Iris pigment epithelial cell (primary cell): ENCODE measurements around the gene TMA7.

ENCODE experiments used
- DNase-seq: peaks from one replicate; pipeline ENCODE4 v3.0.0-alpha.2; 2011; ENCODE audit warnings: low read depth

Gene TMA7

GRCh38 chr3:48409291-48410201 lies 30.5 kb upstream of the TMA7 start:
- no peak for DNase-seq

- no peak for DNase-seq
Observed at GRCh38 chr3:48410205-48411040, 29.6 kb upstream of the TMA7 start.

DNA sequence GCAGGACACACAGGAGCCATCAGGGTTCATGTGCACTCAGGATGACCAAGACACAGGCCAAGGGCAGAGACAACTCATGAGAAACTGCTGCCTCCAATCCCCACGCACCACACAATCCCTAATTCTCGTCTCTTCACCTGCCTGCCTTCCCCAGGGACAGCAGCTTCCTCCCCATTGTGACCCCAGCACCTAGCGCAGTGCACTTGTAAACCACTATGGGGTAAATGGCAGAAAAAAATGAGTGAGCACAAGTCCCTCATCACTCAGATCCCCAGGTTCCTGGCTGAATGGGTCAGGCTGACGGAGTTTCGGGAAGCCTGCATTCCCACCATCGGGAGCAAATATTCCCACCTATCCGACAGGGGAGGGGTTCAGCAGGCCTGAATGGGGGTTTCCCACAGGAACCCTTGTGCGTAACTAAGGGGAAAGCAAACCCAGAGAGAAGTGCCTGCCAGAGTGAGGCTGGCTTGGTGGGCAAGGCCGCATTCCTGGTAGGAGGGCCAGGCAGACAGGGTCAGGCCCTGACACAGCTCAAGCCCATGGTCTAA lies 28.9 kb upstream of the TMA7 start:
- DNase-seq, result no peak

DNA sequence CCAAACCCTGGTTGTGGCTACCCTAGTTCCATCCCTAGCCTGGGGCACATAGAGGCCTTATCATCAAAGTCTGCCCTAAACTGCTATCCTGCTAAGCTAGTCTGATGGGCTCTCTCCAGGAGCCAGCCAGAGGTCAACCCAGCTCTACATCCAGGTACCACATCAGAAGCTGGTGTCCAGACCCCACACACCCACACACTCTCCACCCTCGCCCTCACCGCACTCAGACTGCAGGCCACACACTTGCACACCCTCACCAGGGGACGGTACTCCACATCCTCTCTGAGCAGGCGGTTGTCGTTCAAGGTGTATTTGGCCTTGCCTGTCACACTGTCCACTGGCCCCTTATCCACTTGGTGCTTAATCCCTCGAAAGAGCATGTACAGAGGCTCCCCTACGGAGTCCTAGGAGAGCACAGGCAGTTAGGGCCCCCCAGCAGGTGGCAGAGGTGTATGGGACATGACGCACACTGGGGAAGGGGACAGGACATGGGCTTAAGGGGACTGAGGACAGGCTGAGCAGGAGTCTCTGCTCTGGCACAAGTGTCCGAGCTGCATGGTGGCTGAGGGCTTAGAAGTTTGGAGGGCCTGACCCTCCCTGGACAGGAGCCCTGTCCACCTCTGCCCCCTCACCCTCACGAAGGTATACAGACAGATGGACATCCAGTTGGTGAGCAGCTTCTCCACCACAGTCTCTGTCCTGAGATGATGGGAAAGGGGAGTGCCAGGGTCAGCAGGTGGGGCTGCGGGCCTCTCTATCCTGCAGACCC lies 28.3 kb upstream of the TMA7 start:
- no peak for DNase-seq

GRCh38 chr3:48412375-48413001 lies 27.6 kb upstream of the TMA7 start:
- no peak for DNase-seq

- no peak for DNase-seq
Observed at GRCh38 chr3:48413086-48413485, 27.0 kb upstream of the TMA7 start.

GRCh38 chr3:48413611-48414010 lies 26.4 kb upstream of the TMA7 start:
- no peak for DNase-seq

DNA sequence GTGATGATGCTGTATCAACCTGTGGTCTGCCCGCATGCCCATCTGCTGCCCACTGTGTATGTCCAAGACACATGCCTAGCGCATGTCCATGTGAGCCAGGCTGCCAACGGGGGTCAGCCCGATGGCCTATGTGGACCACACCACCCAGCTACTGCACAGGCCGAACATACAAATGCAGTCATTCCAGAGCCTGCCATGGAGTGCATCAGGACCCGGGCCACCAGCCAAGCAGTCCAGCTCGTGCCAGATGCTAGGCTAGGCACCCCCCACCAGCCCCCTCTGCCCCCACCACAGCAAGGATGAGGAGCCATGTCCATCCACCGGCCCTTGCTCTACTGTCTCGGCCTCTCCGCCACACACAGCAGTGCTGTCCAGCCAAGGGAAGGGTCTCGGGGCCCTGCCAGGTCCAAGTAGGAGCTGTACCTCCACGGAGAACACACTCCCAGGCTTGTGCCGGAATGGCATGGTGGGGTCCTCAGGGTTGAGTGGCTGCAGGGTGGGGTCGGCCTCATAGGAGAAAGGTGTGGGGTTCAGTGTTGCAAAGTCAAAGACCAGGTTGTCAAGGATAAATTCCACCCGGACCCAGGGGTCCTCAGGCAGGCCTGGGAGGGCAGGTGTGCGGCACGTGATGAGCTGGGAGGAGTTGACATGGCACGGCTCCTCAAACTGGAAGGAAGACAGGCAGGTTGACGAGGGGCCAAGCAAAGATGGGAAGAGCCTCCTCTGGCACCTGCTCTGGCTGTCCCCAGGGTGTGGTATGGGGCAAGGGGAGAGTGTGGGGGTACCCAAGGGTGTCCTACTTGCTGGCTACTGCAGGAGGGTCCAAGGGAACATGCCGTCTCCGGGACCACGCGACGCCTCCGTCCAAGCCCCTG lies 25.4 kb upstream of the TMA7 start:
- no peak for DNase-seq

GRCh38 chr3:48415251-48415953 lies 24.7 kb upstream of the TMA7 start:
- DNase-seq, result no peak

GRCh38 chr3:48416091-48416505 lies 24.0 kb upstream of the TMA7 start:
- DNase-seq, result no peak

DNA sequence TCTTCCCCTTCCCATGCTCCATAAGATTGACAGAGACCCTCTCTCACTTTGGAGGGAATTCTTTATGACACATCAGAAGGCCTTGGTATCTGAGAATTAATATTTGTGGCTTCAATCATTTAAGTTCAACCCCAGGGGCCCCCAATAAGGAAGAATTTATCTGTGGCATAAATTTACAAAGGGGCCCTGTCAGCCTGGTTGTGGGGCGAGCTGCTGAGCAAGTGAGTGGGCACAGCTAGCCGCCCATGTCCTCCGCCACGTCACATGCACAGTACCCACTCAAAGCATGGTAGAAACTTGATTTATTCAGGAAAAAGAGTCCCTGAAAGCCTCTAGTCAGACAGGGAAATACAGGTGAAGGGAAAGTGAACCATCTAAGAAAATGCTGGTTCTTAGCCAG lies 23.5 kb upstream of the TMA7 start:
- DNase-seq, result no peak

DNA sequence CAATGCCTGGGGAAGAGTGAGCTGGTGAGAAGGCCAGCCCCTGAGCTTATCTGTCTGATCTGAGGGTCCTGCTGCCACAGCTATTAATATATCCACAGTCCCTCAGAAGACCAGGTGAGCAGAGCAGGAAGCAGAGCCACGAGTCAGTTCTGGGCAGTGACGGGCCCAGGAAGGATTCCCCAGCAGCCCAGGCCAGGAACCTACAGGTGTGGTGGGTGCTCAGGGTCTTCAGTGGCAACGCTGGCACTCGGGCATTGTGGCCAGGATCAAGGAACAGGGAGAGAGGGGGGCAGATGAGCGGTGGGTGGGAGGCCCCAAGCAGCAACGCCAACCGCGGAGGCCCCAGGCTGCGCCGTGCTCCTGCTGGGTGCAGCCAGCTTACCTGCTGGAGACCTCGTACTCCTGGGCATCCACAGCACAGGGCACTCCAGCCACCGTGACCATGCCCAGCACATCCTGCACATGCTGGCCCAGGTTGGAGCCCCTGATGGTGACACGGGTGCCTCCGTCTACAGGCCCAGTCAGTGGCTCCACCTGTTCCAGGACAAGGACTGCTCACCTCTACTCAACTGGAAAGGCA lies 22.4 kb upstream of the TMA7 start:
- no peak for DNase-seq

DNA sequence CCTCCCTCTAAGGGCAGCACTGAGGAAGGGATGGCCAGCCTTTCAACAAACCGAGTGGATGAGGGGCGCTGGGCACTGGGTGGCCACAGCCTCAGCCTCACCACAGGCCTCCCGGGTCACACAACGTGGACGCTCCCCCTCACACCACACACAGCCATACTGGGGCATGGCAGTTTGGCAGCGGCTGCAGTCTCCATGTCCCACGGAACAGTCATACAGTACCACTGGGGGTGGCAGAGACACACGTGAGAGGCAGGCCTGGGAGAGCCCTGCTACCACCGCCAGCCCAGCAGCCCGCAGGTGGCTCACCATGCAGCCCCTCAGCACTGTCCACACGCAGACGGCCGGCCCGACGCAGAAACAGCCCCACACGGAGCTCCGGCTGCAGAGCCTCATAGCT lies 21.9 kb upstream of the TMA7 start:
- DNase-seq, result no peak

DNA sequence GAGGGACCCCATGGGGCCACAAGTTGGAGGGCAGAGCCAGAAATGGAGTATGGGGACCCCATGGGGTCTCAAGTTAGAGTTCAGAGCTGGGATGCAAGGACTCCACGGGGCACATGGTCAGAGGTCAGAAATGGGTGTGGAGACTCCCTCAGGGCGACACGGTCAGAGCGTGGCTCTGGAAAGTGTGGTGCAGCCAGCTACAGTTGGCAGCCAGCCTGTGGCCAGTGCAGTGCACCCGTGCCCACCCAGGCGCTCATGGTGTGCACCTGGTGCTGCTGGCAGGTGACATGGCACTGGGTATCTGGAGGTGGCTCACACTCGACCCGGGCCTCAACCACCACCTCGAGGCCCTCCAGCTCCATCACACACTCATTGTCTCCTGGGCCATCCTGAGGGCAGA lies 21.4 kb upstream of the TMA7 start:
- no peak for DNase-seq

GRCh38 chr3:48419149-48419548 lies 20.9 kb upstream of the TMA7 start:
- no peak for DNase-seq

GRCh38 chr3:48419597-48419996 lies 20.5 kb upstream of the TMA7 start:
- no peak for DNase-seq

DNA sequence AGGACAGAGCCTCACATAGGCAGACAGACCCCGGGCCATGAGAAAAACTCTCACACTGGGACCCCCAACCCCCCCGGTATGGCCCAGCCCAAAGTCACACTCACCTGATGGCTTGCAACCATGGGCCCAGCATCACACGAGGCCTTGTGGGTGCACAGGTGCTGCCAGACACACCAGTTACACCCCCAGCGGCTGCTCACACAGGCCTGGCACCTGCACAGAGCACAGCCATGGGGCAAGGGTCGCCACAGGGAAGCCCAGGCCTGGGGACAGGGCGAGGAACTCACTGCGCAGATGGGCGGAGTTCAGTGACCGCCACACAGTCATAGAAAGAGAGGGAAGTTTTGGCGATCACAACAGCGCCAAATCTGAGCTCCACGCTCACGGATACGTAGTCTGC lies 19.5 kb upstream of the TMA7 start:
- DNase-seq, result no peak

- DNase-seq, result no peak
Observed at GRCh38 chr3:48422272-48422671, 17.8 kb upstream of the TMA7 start.

DNA sequence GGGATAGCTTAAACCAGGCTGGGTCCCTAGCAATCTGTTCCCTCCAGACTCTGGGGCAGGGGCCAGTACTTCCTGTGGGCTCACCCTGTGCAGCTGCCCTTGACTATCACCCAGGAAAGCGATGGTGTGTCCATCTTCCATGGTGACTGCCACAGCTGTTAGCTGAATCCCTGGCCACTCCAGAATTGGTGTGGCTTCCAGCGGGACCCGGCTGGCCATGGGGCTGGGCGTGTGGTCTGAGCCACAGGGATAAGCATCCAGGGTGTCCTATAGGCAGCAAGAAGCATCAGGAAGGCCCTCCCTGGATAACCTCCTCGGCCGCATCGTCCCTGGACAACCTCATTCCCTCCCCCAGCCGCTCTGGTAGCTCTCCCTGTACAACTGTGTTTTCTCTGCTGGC lies 17.4 kb upstream of the TMA7 start:
- DNase-seq, result no peak
